ENCODE data around the gene CDC42BPB. TPM values are rescaled to one million over a fixed set of nuclear protein-coding genes. Genes with fewer than 3 reads are reported as not detected.

Gene CDC42BPB
- total RNA-seq, 1 experiment from 2014 or later: 103 TPM

GRCh38 chr14:102905116-102906108, 151.9 kb downstream of the CDC42BPB start:
- Histone ChIP-seq H2AFZ (ENCODE audit: low read length) (no peak overlapping the region), H2BK5ac (ENCODE audit: insufficient read length, low read length) (no peak overlapping the region), H4K20me1 (ENCODE audit: control insufficient read depth, insufficient read depth, insufficient read length) (no peaks in the 10 kb centered on the region), H2AK5ac (ENCODE audit: insufficient read length, low read length) (no peak overlapping the region), H3K23ac (ENCODE audit: insufficient read length, low read depth, low read length) (no peak overlapping the region), H3K14ac (ENCODE audit: insufficient read depth, low read length) (no peak overlapping the region), H3K79me1 (ENCODE audit: insufficient read depth, low read depth, low read length, poor library complexity, severe bottlenecking) (no peaks in the 10 kb centered on the region), H3K27me3 (ENCODE audit: insufficient read depth, low read length) (no peaks in the 10 kb centered on the region), H3K27ac (ENCODE audit: insufficient read length, low read depth, low read length) (no peak overlapping the region), H4K5ac (ENCODE audit: insufficient read length, low read depth, low read length) (no peak overlapping the region), H3K4me1 (ENCODE audit: insufficient read depth, low read length) (no peaks in the 10 kb centered on the region), H2BK120ac (ENCODE audit: low read depth, low read length, poor library complexity, severe bottlenecking) (no peak overlapping the region), H3K79me2 (ENCODE audit: insufficient read depth, low read length) (no peaks in the 10 kb centered on the region), H2BK20ac (ENCODE audit: low read depth, low read length, poor library complexity, severe bottlenecking) (no peak overlapping the region), H4K91ac (ENCODE audit: insufficient read length, low read depth, low read length) (no peak overlapping the region), H3K4me2 (ENCODE audit: insufficient read depth, insufficient read length, low read length) (no peak overlapping the region), H3K9me3 (ENCODE audit: control insufficient read depth, low read depth, low read length) (no peaks in the 10 kb centered on the region), H3K9ac (ENCODE audit: extremely low read depth, insufficient read length, low read length) (no peak overlapping the region), H3K23me2 (ENCODE audit: insufficient read length, low read depth, low read length, poor library complexity, severe bottlenecking) (no peaks in the 10 kb centered on the region), H3K18ac (ENCODE audit: insufficient read length, low read depth, low read length) (no peak overlapping the region), H2BK15ac (ENCODE audit: low read depth, low read length) (no peak overlapping the region), H3K4ac (ENCODE audit: low read depth, low read length) (no peak overlapping the region), H3T11ph (ENCODE audit: low read length) (no peak overlapping the region), H2BK12ac (ENCODE audit: insufficient read length, low read depth, low read length) (no peak overlapping the region), H3K56ac (ENCODE audit: insufficient read length, low read depth, low read length) (no peak overlapping the region), H4K8ac (replicated peaks; ENCODE audit: insufficient read length, low read depth, low read length) (no peak overlapping the region)
- TF ChIP-seq, protein P1, sequence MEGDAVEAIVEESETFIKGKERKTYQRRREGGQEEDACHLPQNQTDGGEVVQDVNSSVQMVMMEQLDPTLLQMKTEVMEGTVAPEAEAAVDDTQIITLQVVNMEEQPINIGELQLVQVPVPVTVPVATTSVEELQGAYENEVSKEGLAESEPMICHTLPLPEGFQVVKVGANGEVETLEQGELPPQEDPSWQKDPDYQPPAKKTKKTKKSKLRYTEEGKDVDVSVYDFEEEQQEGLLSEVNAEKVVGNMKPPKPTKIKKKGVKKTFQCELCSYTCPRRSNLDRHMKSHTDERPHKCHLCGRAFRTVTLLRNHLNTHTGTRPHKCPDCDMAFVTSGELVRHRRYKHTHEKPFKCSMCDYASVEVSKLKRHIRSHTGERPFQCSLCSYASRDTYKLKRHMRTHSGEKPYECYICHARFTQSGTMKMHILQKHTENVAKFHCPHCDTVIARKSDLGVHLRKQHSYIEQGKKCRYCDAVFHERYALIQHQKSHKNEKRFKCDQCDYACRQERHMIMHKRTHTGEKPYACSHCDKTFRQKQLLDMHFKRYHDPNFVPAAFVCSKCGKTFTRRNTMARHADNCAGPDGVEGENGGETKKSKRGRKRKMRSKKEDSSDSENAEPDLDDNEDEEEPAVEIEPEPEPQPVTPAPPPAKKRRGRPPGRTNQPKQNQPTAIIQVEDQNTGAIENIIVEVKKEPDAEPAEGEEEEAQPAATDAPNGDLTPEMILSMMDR (conservative IDR thresholded peaks at IDR 0.05): no peak
- peaks cover 25 to 40% (median 35%) of the 10 kb centered on the region in 3 experiments for H3K36me3 Mint-ChIP-seq (ENCODE audit: insufficient read depth in 1 of 3, low read depth in 3 of 3)
- H3K27ac Mint-ChIP-seq: no peak overlapping the region; a peak in 1 of 7 replicates
- H3K4me1 Mint-ChIP-seq: no peaks in the 10 kb centered on the region; a peak in 1 of 4 replicates
- DNase-seq: no peak
- WGBS (ENCODE audit: extremely low coverage, insufficient read length, low lambda C conversion rate): no CpG with 5 or more reads among the region's 38 CpGs
- H3K9me3 Mint-ChIP-seq: peaks cover 16 to 17% of the 10 kb centered on the region in 2 experiments
- H3K4me3 Mint-ChIP-seq: no peak overlapping the region
- no peaks in the 10 kb centered on the region for H3K27me3 Mint-ChIP-seq (ENCODE audit: low read depth)

All from H9 (cell line).